ENCODE measurements around the gene SLC38A10. TPM values are rescaled to one million over a fixed set of nuclear protein-coding genes. Genes with fewer than 3 reads are reported as not detected.

The SLC38A10 gene
- total and polyA plus RNA-seq, 2 of the 4 experiments (the other 2 are of a cell fraction) = 12.7 to 46.7 TPM

DNA sequence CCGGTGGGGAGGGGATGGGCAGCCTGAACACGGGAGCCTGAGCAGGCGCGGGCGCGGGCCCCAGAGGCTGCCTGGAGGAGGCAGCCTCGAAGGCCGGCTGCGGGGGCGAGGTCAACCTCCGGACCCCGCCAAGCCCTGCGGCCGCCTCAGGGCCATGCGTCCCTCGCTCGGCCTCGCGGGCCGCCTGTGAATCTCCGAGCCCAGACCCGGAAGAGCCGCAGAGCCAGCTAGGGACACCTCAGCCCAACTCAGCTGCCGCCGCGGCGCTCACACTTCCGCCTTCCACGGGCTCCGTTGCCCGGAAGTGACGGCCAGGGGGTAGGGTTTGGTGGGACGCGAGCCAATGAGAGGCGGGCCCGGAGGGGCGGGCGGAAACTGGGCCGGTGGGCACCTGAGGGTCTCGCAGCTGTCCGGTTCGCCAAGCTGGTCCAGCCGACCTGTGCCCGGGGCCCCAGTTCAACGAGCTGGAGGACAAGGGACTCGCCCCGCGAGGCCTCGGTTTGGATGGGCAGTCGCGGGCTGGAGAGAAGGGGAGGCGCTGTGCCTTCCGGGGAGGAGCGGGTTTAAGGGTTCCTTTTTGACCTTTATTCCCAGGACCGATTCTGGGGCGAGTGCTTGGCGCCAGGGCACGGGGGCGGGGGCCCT is at the start of gene SLC38A10 (continued):
- TF ChIP-seq, protein P1, sequence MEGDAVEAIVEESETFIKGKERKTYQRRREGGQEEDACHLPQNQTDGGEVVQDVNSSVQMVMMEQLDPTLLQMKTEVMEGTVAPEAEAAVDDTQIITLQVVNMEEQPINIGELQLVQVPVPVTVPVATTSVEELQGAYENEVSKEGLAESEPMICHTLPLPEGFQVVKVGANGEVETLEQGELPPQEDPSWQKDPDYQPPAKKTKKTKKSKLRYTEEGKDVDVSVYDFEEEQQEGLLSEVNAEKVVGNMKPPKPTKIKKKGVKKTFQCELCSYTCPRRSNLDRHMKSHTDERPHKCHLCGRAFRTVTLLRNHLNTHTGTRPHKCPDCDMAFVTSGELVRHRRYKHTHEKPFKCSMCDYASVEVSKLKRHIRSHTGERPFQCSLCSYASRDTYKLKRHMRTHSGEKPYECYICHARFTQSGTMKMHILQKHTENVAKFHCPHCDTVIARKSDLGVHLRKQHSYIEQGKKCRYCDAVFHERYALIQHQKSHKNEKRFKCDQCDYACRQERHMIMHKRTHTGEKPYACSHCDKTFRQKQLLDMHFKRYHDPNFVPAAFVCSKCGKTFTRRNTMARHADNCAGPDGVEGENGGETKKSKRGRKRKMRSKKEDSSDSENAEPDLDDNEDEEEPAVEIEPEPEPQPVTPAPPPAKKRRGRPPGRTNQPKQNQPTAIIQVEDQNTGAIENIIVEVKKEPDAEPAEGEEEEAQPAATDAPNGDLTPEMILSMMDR (conservative IDR thresholded peaks at IDR 0.05; ENCODE audit: low read depth, low read length) = no peak
- no peak for TF ChIP-seq FOS (IDR thresholded peaks at IDR 0.05; ENCODE audit: low read depth, low read length)

Data from IMR-90 (cell line).